Retinal pigment epithelial cell (primary cell): Measurements from ENCODE around the gene DOCK4.
A peak's percentile ranks its signal among the peaks of the same experiment; 100 is the strongest.

ENCODE experiments used
- DNase-seq: peaks from one replicate; pipeline ENCODE4 v3.0.0-alpha.2; 2010; ENCODE audit warnings: low read depth
- H3K4me3 ChIP-seq: 2 replicates; pipeline ENCODE4 v1.5.1; 2011; ENCODE audit warnings: mild to moderate bottlenecking, low read length, control low read depth, moderate library complexity
- CTCF ChIP-seq: conservative IDR thresholded peaks from 2 replicates; pipeline ENCODE4 v1.5.1; 2011; ENCODE audit warnings: low read depth, low read length, control low read depth, inconsistent platforms

DOCK4 gene

GRCh38 chr7:112206991-112207592 lies 893 bp upstream of the DOCK4 start:
- no peak for TF ChIP-seq CTCF
- no peak for DNase-seq

GRCh38 chr7:112205343-112206237 lies 609 bp downstream of the DOCK4 start:
- H3K4me3 ChIP-seq, result peak overlapping the region; percentile 96
- DNase-seq, result no peak
- TF ChIP-seq CTCF, result no peak

More at GRCh38 chr7:112206991-112207592, 893 bp upstream of the DOCK4 start:
- peak overlapping the region; percentile 96 for H3K4me3 ChIP-seq

DNA sequence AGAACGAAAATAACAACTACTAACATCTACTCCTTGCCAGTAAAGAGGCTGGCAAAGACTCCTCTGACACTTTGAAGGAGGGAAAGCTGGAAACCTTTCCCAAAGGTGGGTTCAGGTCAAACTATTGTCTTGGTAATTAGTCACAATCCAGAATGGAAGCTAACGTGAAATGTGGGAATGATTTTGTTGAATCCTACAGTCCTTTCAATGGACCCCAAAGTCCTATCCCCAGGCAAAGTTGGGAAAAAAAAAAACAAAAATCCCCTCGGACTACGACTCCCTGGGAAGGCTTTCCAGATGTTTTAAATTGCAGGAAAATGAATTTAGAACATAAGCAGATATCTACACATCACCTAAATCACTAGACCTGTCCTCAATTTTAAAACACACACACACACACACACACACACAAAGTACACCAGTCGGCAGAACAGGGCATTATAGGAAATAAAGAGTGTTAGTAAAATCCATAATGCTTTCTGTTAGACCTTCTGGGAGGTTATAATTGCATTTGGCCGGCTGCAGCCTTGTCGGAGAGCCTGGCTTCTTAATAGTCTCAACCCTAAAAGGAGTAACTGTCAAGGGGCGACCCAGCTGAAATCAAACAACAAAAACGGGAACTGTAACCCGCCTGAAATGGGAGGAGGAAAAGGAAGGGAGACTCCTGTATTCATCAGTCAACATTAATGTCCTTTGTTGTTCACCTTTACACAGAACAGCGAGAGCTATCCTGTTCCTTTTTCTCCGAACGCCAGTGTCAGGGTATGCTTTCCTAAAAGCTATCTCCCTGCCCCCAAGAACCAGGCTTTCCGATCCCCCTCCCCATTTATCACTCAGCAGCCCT lies 1.5 kb downstream of the DOCK4 start:
- peak overlapping the region; percentile 96 for H3K4me3 ChIP-seq
- no peak for TF ChIP-seq CTCF
- no peak for DNase-seq

DNA sequence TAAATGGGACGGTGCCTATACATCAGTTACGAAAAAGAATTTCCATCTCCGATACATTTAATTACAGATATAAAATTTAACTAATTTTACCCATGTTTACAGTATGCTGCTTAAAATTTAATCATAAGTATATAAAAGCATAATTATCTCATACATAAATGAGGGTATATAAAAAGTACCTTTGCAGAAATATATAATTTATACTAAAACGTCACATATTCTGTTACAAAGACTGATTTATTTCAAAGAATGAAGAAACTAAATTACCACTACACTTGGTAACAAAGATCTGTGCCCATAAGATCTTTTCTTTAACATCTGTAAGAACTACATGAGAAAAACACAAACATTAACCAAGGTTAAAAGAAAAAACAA lies 2.8 kb downstream of the DOCK4 start:
- no peak for TF ChIP-seq CTCF
- no peak overlapping the region for H3K4me3 ChIP-seq
- no peak for DNase-seq

DNA sequence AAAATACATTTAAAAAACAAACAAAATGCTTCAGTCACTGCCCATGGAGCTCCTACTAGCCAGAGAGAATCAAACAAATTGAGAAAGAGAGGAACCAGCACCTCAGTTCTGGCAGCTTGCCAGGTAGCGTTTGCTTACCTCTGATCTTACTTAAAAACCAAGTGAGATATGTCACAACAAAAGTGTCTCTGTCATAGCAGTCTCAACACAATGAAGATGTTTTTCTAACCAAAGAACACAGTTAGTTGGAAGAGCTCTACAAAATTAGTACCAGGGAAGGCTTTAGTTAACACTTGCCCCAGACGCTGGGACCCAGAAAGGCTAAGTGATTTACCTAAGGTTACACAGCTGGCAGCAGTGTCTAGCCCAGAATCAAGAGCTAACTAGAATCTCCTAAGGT lies 3.4 kb downstream of the DOCK4 start:
- TF ChIP-seq CTCF, result no peak
- H3K4me3 ChIP-seq, result no peak overlapping the region
- no peak for DNase-seq

DNA sequence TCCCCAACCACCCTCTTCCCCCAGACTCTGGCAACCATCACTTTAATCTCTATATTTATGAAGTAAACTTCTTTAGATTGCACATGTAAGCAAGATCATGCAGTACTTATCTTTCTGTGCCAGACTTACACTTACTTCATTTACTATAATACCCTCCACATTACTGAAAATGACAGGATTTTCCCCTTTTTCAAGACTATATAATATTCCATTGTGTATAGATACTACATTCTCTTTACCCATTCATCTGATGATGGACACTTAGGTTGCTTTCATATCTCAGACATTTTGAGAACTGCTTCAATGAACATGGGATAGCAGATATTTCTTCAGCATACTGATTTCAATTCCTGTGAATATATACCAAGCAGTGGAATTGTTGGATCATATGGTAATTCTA lies 4.4 kb downstream of the DOCK4 start:
- DNase-seq, result no peak
- no peak overlapping the region for H3K4me3 ChIP-seq
- no peak for TF ChIP-seq CTCF
